ENCODE data around the gene MS4A10.

Gene MS4A10

DNA sequence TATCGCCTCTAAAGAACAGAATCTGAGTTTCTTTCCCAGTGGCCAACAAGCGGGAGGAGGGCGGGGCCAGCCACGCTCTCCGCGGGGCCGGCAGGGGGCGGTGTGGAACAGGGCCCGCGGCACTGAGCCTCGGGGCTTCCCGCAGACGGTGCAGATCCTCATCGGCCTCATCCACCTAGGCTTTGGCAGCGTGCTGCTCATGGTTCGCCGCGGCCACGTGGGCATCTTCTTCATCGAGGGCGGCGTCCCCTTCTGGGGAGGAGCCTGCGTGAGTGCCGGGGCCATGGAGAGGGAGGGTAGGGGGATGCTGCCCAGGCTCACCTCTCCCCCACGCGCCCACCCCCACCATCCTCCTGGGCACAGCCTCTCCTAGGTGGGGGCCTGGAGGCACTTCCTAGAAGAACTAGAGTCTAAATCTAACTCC is 17.7 kb upstream of the MS4A10 start:
- no peak overlapping the region for H3K4me3 ChIP-seq (ENCODE audit: low read depth in 1 of 2, low read length in 1 of 2)
- H3K9me3 ChIP-seq: no peaks in the 10 kb centered on the region
- TF ChIP-seq, protein P1, sequence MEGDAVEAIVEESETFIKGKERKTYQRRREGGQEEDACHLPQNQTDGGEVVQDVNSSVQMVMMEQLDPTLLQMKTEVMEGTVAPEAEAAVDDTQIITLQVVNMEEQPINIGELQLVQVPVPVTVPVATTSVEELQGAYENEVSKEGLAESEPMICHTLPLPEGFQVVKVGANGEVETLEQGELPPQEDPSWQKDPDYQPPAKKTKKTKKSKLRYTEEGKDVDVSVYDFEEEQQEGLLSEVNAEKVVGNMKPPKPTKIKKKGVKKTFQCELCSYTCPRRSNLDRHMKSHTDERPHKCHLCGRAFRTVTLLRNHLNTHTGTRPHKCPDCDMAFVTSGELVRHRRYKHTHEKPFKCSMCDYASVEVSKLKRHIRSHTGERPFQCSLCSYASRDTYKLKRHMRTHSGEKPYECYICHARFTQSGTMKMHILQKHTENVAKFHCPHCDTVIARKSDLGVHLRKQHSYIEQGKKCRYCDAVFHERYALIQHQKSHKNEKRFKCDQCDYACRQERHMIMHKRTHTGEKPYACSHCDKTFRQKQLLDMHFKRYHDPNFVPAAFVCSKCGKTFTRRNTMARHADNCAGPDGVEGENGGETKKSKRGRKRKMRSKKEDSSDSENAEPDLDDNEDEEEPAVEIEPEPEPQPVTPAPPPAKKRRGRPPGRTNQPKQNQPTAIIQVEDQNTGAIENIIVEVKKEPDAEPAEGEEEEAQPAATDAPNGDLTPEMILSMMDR (IDR thresholded peaks at IDR 0.05): no peak
- H3K36me3 ChIP-seq: no peaks in the 10 kb centered on the region
- no peak overlapping the region for H3K27ac ChIP-seq
- H3K27me3 ChIP-seq: peaks cover 10% of the 10 kb centered on the region
- no peaks in the 10 kb centered on the region for H3K4me1 ChIP-seq (ENCODE audit: control insufficient read depth in 1 of 2, insufficient read depth in 1 of 2, low read depth in 1 of 2, low read length in 1 of 2)

DNA sequence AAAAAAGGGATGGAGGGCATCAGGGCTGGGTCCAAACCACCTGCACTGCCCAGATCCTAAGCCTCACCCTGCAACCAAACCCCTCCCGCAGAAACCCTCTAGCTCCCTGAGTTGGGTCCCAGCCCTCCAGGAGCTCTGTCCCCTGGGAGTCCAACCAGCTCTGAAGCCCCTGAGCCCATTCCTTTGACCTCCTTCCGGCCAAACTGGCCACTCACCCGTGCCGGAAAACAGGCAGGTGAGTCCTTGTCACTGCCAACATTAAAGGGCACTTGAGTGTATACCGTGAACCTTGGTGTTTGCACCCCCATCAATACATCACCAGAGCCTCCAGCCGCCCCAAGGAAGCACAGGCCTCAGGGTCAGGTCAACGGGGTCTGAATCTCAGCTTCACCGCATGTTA is 16.9 kb upstream of the MS4A10 start:
- Histone ChIP-seq H3K4me3 (ENCODE audit: low read depth in 1 of 2, low read length in 1 of 2) (no peak overlapping the region), H3K36me3 (no peaks in the 10 kb centered on the region), H3K4me1 (ENCODE audit: control insufficient read depth in 1 of 2, insufficient read depth in 1 of 2, low read depth in 1 of 2, low read length in 1 of 2) (no peaks in the 10 kb centered on the region), H3K27ac (no peak overlapping the region), H3K9me3 (no peaks in the 10 kb centered on the region), H3K27me3 (peaks cover 10% of the 10 kb centered on the region)
- TF ChIP-seq, protein P1 (IDR thresholded peaks at IDR 0.05): no peak

DNA sequence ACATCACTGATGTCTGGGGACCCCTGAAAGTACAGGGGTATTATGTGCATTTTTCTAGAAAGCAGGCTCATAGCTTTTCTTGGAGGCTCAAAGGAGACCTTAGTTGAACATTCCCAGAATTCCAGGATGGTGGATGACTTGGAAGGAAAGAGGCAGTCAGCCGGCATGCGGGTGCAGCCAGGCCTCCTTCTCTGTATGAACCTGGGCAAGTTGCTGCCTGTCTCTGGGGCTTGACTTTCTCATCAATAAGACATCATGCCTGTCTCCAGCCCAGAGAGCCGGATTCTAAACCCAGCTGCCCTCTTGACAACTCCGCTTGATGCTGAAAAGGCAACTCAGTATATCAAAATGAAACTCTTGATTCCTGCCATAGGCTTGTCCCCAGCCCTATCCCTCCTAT is 15.9 kb upstream of the MS4A10 start:
- H3K36me3 ChIP-seq: no peaks in the 10 kb centered on the region
- peaks cover 10% of the 10 kb centered on the region for H3K27me3 ChIP-seq
- no peaks in the 10 kb centered on the region for H3K4me1 ChIP-seq (ENCODE audit: control insufficient read depth in 1 of 2, insufficient read depth in 1 of 2, low read depth in 1 of 2, low read length in 1 of 2)
- H3K27ac ChIP-seq: no peak overlapping the region
- TF ChIP-seq, protein P1 (IDR thresholded peaks at IDR 0.05): no peak
- no peaks in the 10 kb centered on the region for H3K9me3 ChIP-seq
- H3K4me3 ChIP-seq (ENCODE audit: low read depth in 1 of 2, low read length in 1 of 2): no peak overlapping the region

DNA sequence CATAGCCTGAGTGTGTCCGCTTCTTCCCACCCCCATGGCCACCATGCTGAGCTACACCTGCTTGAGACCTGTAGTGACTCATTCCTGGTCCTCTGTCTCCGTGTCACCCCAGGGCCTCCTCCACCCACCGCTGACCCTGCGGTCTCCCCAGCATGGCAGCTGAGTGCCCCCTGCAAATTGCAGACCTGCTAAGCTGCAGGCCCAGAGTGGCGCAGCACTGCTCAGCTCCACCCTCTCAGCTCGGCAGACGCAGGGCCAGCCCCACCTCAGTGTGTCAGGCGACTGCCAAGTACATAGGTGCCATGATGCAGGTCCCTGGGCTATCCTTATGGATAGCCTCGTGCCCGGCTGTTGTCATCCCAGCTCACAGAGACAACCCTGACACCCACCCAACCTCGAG is 15.3 kb upstream of the MS4A10 start:
- H3K9me3 ChIP-seq: no peaks in the 10 kb centered on the region
- H3K27ac ChIP-seq: no peak overlapping the region
- no peaks in the 10 kb centered on the region for H3K4me1 ChIP-seq (ENCODE audit: control insufficient read depth in 1 of 2, insufficient read depth in 1 of 2, low read depth in 1 of 2, low read length in 1 of 2)
- peaks cover 10% of the 10 kb centered on the region for H3K27me3 ChIP-seq
- TF ChIP-seq, protein P1 (IDR thresholded peaks at IDR 0.05): no peak
- no peaks in the 10 kb centered on the region for H3K36me3 ChIP-seq
- H3K4me3 ChIP-seq (ENCODE audit: low read depth in 1 of 2, low read length in 1 of 2): no peak overlapping the region

DNA sequence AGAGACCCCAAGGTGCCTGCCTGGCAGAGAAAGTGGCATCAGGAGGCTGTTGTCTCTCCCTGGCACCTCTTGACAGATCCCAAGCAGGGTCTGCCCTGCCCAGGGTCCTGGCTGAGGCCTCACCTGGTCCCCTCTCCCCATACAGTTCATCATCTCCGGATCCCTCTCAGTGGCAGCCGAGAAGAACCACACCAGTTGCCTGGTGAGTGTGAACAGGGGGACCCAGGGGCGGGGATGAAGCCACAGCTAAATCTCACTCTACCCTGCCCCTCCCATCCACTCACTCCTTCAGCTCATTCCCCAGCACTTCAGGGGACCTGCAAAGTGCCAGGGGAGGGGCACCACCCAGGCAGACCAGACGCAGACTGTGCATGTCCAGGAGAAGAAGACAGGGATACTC is 14.0 kb upstream of the MS4A10 start:
- Histone ChIP-seq H3K27ac (no peak overlapping the region), H3K9me3 (no peaks in the 10 kb centered on the region), H3K36me3 (no peaks in the 10 kb centered on the region), H3K4me1 (ENCODE audit: control insufficient read depth in 1 of 2, insufficient read depth in 1 of 2, low read depth in 1 of 2, low read length in 1 of 2) (no peaks in the 10 kb centered on the region), H3K4me3 (ENCODE audit: low read depth in 1 of 2, low read length in 1 of 2) (no peak overlapping the region), H3K27me3 (peaks cover 10% of the 10 kb centered on the region)
- TF ChIP-seq, protein P1 (IDR thresholded peaks at IDR 0.05): no peak

All from neutrophil (primary cell).